HG02642 (cell line): ENCODE results near the gene EXD2.
"Not testable (repeated sequence)": the region's sequence is repeated elsewhere in the genome, so short reads cannot be mapped to it uniquely, and the experiment has no call there.

Experiments used
- ATAC-seq: cut with Tn5 transposase; IDR thresholded peaks from one replicate; pipeline ENCODE4 v1.9.1; 2021; ENCODE audit warnings: mild to moderate bottlenecking; ENCODE audit not compliant: unreplicated experiment, poor library complexity

EXD2 gene

DNA sequence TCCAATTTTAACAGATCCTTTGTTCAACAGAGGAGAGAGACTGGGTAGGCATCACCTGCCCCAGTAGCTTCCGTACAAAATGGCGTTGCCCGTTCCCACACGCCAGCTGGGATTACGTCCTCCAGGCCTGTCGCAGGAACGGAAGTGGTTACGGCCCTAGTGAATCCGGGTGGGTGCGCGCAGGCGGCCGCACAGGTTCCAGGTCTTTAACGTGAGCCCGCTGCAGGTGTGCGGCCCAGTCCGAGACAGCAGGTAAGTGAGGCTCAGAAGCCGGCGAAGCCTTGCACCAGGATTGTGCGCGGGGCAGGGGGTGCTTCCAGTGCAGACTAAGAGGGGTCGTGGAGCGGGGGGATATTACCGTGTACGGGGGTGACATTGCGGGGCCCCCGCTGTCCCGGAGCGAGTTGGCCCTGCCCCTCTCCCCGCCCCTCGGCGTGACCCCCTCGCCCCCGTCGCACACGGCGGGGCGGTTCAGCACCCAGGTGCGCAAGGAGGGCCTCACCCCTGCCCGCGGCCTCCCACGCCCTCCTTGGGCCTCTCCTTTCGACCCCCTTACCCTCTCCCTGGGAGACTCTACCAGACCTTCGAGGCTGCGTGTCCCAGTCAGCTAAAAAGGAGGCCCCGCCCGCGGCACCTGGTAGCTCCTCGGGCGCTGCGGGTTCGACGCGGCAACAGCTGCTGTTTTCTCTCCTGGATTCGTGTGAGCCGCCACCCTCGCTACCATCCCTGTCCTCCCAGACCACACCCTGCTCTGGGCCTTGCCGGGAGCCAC, at the start of gene EXD2:
TSS of gene EXD2 (plus strand) at position 159 of the 772 bp plus-strand sequence. CDS start 17,973 bp downstream, outside the sequence.
- peak; percentile 88 for ATAC-seq

DNA sequence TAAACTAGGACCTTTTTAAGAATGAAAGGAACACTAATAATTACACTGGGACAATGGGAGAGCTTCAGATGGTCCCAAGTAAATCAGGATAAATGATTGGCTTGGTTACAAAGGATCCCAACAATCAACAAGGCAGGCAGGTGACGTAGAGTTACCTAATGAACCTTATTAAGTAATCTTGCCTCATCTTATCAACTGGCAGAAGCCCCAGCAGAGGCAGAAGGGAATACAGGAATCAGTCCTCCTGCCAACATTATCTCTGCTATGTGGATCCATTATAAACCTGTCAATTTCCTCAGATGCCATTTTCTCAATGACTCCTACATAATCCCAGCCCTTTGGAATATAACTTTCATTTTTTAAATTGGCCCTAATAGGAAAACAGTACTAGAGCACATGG, 49.7 kb upstream of the EXD2 start:
- ATAC-seq, result no peak

GRCh38 chr14:69142101-69142500, 49.2 kb upstream of the EXD2 start:
- ATAC-seq, result no peak

GRCh38 chr14:69149461-69150244, 41.6 kb upstream of the EXD2 start:
- ATAC-seq, result no peak

DNA sequence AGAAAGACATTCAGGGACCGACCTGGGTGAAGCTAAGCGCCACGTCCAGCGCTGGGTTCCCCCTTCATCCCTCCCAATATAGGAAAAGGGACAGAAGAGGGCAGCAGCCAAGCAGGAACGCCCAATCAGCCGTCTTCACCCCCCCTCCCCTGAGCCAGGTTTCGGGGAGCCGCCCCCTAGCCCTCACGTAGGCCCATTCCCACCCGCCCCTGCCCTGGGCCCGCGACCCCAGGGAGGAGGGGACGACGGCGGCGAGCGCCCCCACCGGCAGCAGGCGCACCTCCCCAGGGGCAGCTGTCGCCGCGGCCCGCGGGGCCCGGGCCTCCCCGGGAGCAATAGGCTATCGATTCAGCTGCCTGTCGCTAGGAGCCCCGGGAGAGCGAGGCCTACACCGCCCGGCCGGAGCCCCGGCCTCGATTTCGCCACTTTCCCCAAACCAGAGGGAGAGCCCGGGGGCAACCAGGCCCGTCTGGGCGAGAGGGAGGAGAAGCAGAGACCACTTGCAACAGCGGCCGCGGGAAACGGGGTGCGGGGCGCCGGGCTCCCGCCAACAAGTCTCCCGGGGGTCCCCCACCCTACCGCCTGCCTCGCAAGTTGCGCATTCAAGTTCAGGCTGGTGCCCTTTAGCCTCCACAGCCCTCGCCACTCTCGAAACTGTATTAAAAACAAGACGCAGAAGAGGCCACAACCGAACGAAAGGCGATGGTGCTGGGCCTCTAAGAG, 39.7 kb upstream of the EXD2 start:
- peak; percentile 53 for ATAC-seq

- ATAC-seq, result no peak
These were observed 39.0 kb upstream of the EXD2 start for GRCh38 chr14:69152181-69152901.

DNA sequence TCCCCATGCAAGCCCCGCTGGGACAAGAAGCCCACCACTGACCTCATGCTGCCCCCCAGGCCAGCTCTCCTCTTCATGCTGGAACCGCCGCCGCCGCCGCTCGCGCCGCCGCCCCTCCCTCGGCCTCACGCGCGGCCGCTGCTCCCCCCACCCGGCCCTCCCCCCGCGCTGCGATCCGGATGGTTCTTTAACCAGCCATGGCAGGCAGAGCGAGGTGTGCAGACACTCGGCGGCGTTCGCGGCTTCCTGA, 38.5 kb upstream of the EXD2 start, which contains the start of gene DCAF5:
TSS of gene DCAF5 (minus strand) at position 218 of the 250 bp plus-strand sequence. CDS start at position 77, 141 bp downstream.
- ATAC-seq, result no peak

GRCh38 chr14:69153152-69153872, 38.0 kb upstream of the EXD2 start:
- peak; percentile 89 for ATAC-seq

GRCh38 chr14:69153873-69154270, 37.4 kb upstream of the EXD2 start:
- no peak for ATAC-seq

GRCh38 chr14:69154779-69155178, 36.5 kb upstream of the EXD2 start:
- no peak for ATAC-seq

DNA sequence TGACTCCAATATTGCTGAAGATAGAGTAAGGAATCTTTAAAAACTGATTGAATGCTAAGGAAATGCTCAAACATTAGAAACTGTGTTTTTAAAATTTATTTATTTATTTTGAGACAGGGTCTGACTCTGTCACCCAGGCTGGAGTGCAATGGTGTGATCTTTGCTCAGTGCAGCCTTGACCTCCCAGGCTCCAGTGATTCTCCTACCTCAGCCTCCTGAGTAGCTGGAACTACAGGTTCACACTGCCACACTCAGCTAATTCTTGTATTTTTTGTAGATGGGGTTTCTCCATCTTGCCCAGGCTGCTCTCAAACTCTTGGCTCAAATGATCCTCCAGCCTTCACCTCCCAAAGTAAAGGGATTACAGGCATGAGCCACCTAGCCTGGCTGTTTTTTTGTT, 35.1 kb upstream of the EXD2 start:
- ATAC-seq, result no peak

DNA sequence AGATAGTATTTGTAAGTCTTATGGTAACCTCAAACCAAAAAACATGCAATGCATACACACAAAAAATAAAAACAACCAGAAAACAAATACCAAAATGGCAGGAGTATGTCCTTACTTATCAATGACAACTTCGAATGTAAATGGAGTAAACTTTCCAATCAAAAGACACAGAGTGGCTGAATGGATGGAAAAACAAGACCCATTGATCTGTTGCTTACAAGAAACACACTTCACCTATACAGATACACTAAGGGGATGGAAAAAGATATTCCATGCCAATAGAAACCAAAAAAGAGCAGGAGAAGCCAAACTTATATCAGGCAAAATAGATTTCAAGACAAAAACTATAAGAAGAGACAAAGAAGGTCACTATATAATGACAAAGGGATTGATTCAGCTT, 29.7 kb upstream of the EXD2 start:
- no peak for ATAC-seq

GRCh38 chr14:69165787-69166186, 25.5 kb upstream of the EXD2 start:
- ATAC-seq, result not testable (repeated sequence)

DNA sequence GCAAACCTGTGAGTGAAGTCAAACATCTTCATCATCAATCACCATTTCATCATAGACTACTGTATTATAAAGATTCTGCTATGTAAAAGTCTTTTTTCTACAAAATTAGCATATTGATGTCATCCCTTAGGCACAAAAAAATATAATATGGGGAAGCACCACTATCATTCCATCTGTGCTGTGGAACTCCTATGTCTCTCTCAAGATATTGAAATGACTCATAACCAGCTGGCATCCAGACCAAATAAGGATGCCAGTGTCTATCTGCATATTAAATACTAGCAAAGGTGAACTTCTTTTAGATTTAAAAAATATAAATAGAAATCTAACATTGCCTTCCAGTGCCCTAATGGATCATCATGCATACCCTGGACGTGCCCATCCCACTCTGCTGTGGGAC, 20.5 kb upstream of the EXD2 start:
- ATAC-seq, result no peak

DNA sequence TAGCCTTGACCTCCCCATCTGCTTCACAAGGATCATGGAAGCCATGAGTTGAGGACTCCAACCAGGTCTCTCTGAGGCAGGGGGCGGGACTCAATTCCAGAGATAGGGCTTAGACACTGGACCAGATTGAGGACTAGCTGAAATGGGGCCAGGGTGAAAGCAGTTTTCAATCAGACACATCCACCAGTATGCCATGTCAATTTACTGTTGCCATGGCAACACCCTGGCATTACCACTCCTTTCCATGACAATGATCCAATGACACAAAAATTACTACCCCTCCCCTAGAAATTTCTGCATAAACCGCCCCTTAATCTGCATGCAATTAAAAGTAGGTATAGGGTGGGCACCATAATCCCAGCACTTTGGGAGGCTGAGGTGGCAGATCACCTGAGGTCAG, 19.7 kb upstream of the EXD2 start:
- ATAC-seq, result no peak

DNA sequence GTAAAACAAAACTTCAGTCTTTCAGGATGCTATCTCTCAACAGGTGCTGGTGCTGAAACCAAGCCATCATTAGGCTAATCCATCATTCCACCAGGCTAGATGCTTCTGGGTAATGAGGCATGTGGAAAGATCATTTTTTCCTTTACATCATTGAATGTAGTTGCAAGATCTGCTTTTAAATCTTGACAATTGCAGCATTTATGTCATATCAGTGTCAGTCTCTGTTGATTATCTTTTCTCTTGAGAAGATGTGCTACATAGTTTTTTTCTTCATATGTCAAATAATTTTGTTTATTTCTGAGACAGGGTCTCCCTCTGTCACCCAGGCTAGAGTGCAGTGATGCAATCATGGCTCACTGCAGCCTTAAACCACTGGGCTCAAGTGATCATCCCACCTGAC, 16.2 kb upstream of the EXD2 start:
- no peak for ATAC-seq

DNA sequence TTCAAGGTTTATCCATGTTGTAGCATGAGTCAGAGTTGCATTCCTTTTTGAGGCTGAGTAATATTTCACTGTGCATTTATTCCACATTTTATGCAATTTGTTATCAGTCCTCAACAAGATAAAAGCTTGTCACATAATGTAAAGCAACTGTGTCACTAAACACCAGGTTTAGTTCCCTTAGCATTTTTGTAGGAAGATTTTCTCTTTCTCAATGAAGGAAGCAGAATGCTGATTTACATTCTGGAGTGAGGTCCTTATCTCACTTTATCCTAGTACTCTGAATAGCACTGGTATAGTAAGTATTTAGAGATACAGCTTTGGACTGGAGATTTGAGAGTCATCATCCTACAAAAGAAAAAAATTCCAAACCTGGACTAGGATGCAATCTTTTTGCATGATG, 9.8 kb upstream of the EXD2 start:
- ATAC-seq, result no peak

- not testable (repeated sequence) for ATAC-seq
These were observed 8.7 kb upstream of the EXD2 start for GRCh38 chr14:69182580-69182979.

DNA sequence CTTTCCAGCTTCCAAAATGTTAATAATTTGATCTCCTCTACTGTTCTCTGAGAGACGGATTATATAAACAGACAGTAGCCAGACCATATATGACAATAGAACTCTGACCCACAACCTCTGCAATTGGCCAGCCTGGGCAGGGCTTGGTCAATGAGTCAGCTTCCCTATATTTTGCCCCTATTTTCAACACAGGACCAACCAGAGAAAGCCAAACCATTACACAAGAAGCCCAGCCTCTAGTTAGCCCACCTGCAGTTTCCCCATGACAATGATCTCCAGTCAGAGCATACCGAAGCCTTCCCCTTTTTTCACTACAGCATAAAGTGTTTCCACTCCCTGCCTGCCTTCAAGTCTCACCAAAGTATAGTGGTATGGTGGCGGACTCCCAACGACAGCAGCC, 7.6 kb upstream of the EXD2 start:
- ATAC-seq, result no peak

GRCh38 chr14:69190191-69190590, 1.1 kb upstream of the EXD2 start:
- ATAC-seq, result no peak
